GM10266 (cell line): ENCODE data around the gene ANKRD36B.
"Not testable (repeated sequence)": the region's sequence is repeated elsewhere in the genome, so short reads cannot be mapped to it uniquely, and the experiment has no call there.

Experiments
- DNase-seq: peaks from one replicate; pipeline ENCODE4 v3.0.0; 2012; ENCODE audit errors: extremely low spot score
- CTCF ChIP-seq: IDR thresholded peaks from 2 replicates; pipeline ENCODE4 v1.5.1; 2012; ENCODE audit warnings: mild to moderate bottlenecking, low read depth; ENCODE audit not compliant: control insufficient read depth, insufficient read depth; ENCODE audit errors: missing control alignments

The ANKRD36B gene

GRCh38 chr2:97590515-97591394, 1.1 kb upstream of the ANKRD36B start:
- peak; percentile 55 for DNase-seq

GRCh38 chr2:97589257-97589597, 450 bp downstream of the ANKRD36B start:
- DNase-seq: not testable (repeated sequence)

More at GRCh38 chr2:97590515-97591394, 1.1 kb upstream of the ANKRD36B start:
- peak; percentile 94 for TF ChIP-seq CTCF

- DNase-seq: not testable (repeated sequence)
These were observed 24.0 kb downstream of the ANKRD36B start for GRCh38 chr2:97565674-97566073.

GRCh38 chr2:97552406-97552805, 37.3 kb downstream of the ANKRD36B start:
- DNase-seq: not testable (repeated sequence)

- DNase-seq: not testable (repeated sequence)
These were observed 39.2 kb downstream of the ANKRD36B start for GRCh38 chr2:97550498-97550897.

- not testable (repeated sequence) for DNase-seq
These were observed 40.6 kb downstream of the ANKRD36B start for GRCh38 chr2:97549058-97549457.

- DNase-seq: not testable (repeated sequence)
These were observed 41.1 kb downstream of the ANKRD36B start for GRCh38 chr2:97548536-97548935.

GRCh38 chr2:97546711-97547110, 43.0 kb downstream of the ANKRD36B start:
- TF ChIP-seq CTCF: no peak
- DNase-seq: no peak

DNA sequence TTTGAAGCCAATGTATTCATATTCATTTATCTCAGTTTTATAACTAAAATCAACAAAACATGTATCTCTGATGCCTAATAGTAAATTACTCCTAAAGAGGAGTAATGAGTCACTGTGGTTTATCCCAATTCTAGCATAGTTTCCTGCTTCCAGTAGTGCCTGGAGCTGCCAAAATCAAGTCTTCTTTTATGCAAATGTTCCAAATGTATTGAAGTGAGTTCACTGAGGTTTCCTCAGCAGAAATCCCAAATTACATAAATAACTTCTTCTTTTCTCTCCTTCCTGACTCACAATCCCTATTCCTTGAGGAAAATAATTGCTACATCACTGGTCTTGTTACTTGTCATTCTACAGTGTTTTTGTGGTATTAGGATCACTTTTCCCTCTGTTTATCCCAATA, 44.8 kb downstream of the ANKRD36B start:
- DNase-seq: not testable (repeated sequence)

GRCh38 chr2:97525904-97526303, 63.8 kb downstream of the ANKRD36B start:
- DNase-seq: not testable (repeated sequence)

DNA sequence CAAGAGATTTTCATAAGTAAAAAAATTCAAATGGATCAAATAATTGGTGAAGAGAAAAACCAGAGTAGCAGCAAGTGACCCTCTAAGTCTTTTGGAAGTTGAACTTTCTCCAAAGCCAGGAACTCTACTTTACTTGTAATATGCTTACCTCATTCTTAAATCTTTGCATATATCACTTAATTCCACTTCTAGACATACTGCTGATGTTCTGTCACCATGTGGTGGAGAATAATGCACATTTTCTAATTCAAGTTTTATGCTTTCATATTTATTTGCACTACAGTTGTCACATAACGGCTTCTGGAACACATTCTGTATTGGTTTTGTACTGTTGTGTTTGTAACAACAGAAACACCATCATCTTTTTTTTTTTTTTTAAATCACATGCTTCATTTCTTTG, 65.9 kb downstream of the ANKRD36B start:
- not testable (repeated sequence) for DNase-seq

DNA sequence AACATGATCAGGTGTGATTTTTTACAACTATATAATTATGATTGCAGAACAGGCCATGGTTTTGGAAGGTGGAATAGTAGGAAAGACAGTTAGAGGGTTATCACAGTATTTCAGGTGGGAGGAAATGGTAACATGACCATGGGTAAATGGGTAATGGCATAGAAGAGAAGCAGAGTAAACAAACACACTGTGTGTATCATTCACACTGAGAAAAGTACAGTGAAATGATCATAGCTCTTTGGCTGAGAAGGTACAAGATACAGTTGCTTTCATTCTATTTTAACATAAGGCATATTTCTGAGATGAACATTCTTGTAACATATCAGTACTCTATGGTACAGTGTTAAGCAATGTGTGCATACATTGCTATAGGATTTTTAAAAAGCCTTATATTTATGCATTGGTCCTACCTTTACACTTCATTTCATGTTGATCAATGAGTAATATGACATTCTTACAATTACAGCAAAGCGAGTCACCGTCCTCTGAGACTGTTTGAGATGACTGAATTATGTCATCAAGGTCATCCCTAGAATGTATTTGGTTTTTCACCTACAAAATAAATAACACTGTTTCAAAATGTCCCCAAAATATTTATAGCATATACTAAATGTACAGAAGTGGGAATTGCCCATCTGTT, 66.6 kb downstream of the ANKRD36B start:
- DNase-seq: not testable (repeated sequence)

GRCh38 chr2:97495651-97496050, 94.0 kb downstream of the ANKRD36B start:
- DNase-seq: not testable (repeated sequence)

DNA sequence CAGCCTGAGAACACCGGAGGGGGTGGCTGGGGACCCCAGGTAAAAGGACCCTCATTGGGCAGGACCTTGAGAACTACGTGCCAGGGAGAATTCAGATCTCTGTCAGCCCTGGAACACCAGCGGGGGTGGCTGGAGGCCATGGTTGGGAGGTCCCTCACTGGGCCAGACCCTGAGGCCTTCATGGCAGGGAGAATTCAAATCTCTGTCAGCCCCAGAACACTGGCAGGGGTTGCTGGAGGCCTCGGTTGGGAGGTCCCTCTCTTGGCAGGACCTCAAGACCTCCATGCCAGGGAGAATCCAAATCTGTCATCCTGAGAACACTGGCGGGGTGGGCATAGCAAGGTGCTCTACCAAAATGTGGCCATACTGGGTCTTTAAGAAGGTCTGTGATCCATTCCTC, 99.5 kb downstream of the ANKRD36B start:
- DNase-seq: not testable (repeated sequence)
